ENCODE data around the gene VWA7.
"Not testable (repeated sequence)": the region's sequence is repeated elsewhere in the genome, so short reads cannot be mapped to it uniquely, and the experiment has no call there.

Gene VWA7, protein sequence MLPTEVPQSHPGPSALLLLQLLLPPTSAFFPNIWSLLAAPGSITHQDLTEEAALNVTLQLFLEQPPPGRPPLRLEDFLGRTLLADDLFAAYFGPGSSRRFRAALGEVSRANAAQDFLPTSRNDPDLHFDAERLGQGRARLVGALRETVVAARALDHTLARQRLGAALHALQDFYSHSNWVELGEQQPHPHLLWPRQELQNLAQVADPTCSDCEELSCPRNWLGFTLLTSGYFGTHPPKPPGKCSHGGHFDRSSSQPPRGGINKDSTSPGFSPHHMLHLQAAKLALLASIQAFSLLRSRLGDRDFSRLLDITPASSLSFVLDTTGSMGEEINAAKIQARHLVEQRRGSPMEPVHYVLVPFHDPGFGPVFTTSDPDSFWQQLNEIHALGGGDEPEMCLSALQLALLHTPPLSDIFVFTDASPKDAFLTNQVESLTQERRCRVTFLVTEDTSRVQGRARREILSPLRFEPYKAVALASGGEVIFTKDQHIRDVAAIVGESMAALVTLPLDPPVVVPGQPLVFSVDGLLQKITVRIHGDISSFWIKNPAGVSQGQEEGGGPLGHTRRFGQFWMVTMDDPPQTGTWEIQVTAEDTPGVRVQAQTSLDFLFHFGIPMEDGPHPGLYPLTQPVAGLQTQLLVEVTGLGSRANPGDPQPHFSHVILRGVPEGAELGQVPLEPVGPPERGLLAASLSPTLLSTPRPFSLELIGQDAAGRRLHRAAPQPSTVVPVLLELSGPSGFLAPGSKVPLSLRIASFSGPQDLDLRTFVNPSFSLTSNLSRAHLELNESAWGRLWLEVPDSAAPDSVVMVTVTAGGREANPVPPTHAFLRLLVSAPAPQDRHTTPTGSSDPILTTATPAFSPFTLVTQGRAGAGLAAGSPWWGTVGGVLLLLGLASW

DNA sequence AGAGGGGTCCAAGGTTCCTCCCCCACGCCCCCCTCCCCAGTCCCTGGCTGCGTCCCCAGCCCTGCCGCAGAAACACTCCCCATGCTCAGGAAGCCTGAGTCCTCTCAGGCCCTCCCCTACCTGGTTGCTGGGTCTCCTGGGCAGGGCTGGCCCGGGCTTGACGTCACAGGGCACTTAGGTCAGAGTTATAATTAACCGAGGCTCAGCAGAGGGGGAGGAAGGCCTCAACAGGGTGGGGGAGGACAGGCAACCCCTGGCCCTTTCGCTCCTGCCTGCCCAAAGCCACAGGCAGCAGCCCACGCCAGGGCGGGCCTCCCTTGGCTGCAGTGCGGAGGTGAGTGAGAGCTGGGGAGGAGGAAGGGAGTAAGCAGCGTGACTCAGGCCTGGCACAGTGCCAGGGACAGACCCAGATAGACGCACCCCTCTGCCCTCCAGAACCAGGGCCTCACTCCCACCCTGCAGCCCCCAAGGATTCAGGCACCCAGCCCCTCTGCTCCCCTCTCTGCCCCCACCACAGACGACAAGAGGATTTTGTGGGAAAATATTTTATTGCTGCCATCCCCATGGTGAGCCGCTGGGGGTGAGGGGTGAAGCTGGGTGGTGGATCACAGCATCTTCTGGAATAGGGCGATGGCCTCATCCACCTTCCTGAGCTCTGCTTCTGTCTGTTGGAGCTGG lies at the start of gene VWA7:
TSS of gene VWA7 (minus strand) at position 340 of the 678 bp plus-strand sequence. CDS start 549 bp downstream, outside the sequence.
- DNase-seq (ENCODE audit: low read depth) = peak; percentile 52

DNA sequence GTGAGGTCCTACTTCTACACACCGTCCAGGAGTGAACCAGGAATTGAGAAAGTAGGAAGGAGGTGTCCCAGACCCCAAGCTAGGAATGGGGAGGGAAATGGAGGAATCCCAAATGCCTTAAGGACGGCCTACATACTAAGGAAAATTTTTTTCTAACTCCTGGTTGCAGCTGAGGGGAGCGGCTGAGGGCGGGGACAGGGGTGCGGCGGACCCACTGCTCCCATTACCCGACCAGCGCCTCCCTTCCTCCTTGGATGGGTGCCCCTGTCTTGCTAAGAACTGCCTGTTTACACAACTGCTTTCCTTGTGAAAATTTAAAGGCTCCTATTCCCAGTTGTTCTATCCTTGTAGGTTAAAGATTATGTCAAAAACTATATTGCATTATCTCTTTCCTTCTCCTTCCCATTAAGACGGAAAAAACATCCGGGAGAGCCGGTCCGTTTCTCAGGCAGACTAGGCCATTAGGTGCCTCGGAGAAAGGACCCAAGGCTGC lies 49.7 kb upstream of the VWA7 start:
- no peak for DNase-seq (ENCODE audit: low read depth)

DNA sequence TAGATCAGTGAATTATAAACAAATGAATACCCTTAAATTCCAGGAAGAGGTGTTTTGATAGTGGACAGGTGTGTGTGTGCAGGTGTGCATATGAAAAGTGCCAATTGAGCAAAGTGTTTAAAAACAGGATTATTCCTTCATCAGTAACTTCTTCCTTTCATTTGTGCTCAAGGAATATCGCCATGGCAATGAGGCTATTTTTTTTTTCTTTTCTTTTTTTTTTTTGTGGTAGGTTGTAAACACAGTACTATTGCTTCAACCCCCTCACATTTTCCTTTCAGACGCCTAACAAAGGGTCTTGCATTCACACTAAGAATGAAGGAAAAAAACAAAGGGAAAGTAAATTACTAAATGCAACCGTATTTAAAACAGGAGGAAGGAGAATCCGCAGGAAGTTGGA lies 48.4 kb upstream of the VWA7 start:
- DNase-seq (ENCODE audit: low read depth) = no peak

DNA sequence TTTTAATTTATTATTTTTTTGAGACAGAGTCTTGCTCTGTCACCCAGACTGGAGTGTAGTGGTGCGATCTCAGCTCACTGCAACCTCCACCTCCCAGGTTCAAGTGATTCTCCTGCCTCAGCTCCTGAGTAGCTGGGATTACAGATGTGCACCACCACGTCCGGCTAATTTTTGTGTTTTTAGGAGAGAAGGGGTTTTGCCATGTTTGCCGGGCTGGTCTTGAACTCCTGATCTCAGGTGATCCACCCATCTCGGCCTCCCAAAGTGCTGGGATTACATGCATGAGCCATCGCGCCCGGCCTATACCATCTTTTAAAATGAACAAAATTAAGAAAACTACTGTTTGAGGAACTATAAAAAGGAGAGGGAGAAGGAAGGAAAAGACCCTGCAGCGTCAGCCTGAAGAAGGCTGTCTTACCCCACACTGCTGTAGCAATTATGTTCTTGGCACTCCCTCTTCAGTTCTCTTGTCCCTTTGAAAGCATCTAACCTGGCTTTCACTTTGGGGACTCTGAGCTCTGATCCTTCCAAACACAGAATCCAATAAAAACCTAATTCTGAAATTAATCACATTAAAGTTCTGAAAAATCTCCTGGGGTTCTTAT lies 46.6 kb upstream of the VWA7 start:
- not testable (repeated sequence) for DNase-seq (ENCODE audit: low read depth)

DNA sequence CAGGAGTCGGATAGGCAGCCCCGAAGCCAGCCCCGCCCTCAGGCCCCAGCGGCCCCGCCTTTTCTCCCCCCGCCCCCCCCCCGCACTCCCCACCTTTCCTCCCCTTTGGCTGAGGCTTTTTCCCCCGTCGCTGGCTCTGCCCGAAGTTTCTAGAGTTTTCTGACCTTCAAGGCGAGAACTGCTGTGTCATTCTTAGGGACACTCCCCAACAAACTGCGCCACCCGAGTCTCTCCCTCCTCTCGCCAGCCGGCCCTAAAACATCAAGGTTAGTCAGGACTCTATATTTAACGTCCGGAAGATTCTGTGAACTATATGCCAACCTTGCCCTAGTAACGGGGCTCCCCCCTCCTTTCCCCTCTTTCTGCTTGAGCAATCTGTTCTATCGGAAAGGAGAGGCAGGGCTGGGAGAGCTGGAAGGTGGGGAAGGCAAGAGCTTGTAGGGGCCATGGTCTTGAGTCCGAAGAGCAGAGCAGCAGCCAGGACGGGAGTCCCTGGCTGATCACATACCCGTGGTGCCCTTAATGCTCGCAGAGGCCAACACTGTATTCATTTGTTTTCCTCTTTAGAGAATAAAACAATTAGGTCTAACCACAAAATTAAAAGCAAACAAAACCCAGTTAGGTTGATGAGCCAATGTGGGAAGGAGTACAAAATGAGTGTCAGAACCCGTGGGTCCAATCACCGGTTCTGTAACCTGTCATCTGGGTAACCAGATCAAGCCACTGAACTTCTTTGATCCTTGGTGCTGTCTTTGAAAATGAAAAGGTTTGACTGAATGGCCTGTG lies 45.1 kb upstream of the VWA7 start:
- no peak for DNase-seq (ENCODE audit: low read depth)

DNA sequence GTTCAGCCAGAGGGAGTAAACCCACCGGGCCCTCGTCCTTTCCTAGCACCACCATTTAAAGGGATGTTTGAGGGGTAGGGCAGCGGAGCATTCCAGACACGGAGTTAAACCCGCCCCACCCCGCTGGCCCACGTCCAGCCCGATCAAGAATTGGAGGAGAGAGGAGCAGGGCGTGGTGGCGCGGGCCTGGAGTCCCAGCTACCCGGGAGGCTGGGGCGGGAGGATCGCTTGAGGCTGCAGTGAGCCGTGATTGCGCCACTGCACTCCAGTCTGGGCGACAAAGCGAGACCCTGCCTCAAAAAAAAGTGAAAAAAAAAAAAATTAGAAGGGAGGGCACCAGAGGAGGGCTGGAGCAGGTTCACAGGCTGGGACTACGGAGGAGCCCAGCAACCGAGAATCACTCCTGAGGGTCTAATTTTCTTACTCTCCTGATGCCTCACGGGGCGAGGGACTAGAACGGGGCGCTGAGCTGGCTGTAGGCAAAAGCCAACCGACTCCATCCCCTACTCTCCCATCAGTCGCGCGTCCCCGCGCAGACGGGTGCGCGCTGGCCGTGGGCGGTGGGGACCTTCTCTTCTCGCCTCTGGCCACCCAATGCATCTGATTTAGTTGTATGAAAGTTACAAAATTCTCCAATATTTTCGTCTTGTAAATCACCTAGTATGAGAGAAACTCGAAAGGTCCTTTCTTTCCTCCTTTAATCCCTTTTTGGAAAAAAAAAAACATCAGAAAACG lies 44.3 kb upstream of the VWA7 start:
- DNase-seq (ENCODE audit: low read depth) = no peak

DNA sequence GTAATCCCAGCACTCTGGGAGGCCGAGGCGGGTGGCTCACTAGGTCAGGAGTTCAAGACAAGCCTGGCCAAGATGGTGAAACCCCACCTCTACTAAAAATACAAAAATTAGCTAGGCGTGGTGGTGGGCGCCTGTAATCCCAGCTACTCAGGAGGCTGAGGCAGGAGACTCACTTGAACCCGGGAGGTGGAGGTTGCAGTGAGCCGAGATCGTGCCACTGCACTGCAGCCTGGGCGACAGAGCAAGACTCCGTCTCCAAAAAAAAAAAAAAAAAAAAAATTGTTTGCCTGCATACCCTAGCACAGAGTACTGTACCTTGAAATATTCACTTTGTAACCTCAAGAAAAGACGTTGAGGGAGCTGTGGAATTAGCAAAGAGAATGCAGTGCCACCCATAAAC lies 43.3 kb upstream of the VWA7 start:
- not testable (repeated sequence) for DNase-seq (ENCODE audit: low read depth)

DNA sequence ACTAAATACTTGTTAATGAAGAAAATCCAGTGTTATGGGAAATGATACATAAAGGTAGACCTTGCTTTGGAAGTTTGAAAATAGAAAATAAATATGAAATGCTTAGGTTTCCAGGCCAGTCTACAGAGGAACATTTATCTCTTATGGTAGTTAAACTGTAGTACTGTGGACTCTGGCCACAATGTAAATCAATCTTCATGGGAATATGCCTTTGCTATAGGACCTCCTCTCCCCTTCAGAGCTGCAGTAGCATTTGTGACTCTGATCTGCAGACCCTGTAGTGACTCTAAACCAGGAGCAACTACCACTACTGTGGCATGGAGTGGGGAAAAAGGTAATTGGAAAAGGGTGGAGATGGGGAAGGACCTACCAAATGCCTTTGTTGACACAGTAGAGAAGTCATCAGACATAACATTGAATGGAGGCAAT lies 42.8 kb upstream of the VWA7 start:
- DNase-seq (ENCODE audit: low read depth) = no peak

DNA sequence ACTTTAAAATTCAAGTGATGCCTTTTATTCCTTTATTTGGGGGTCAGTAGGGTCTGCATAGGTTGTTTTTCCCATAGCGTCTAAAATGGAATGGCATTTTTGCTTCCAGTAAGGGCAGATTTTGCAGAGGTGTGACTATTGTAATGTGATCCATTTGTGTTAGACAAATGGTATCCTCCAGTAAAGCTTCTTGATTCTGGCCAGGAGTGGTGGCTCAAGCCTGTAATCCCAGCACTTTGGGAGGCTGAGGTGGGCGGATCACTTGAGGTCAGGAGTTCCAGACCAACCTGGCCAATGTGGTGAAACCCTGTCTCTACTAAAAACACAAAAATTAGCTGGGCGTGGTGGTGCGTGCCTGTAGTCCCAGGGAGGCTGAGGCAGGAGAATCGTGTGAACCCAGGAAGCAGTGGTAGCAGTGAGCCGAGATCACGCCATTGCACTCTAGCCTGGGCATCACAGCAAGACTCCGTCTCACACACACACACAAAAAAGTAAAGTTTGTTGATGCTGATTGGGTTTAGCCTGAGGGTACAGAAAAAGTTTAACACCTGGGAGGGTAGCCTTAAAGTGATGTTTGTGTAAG lies 40.9 kb upstream of the VWA7 start:
- not testable (repeated sequence) for DNase-seq (ENCODE audit: low read depth)

DNA sequence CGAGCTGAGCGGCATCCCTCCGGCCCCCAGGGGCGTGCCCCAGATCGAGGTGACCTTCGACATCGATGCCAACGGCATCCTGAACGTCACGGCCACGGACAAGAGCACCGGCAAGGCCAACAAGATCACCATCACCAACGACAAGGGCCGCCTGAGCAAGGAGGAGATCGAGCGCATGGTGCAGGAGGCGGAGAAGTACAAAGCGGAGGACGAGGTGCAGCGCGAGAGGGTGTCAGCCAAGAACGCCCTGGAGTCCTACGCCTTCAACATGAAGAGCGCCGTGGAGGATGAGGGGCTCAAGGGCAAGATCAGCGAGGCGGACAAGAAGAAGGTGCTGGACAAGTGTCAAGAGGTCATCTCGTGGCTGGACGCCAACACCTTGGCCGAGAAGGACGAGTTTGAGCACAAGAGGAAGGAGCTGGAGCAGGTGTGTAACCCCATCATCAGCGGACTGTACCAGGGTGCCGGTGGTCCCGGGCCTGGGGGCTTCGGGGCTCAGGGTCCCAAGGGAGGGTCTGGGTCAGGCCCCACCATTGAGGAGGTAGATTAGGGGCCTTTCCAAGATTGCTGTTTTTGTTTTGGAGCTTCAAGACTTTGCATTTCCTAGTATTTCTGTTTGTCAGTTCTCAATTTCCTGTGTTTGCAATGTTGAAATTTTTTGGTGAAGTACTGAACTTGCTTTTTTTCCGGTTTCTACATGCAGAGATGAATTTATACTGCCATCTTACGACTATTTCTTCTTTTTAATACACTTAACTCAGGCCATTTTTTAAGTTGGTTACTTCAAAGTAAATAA lies 40.2 kb upstream of the VWA7 start:
- DNase-seq (ENCODE audit: low read depth) = not testable (repeated sequence)

DNA sequence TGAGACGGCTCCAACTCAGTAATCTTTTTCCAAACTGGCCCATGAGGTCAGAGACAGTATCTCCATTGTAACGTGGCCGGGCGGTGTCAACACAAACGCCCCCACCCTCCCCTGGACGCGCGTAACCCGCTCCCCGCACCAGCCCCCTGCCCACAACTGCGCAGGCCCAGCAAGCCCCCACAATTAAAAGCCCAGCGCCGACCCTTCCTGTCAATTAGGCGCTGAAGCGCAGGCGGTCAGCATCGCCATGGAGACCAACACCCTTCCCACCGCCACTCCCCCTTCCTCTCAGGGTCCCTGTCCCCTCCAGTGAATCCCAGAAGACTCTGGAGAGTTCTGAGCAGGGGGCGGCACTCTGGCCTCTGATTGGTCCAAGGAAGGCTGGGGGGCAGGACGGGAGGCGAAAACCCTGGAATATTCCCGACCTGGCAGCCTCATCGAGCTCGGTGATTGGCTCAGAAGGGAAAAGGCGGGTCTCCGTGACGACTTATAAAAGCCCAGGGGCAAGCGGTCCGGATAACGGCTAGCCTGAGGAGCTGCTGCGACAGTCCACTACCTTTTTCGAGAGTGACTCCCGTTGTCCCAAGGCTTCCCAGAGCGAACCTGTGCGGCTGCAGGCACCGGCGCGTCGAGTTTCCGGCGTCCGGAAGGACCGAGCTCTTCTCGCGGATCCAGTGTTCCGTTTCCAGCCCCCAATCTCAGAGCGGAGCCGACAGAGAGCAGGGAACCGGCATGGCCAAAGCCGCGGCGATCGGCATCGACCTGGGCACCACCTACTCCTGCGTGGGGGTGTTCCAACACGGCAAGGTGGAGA lies 38.1 kb upstream of the VWA7 start, which contains the start of the genes HSPA1A and HSPA1L:
TSS of gene HSPA1A (plus strand) at position 519 of the 814 bp plus-strand sequence. CDS start at position 733, 214 bp downstream.
TSS of gene HSPA1L (minus strand) at position 259 of the 814 bp plus-strand sequence. CDS start 3,311 bp downstream, outside the sequence.
- no peak for DNase-seq (ENCODE audit: low read depth)

DNA sequence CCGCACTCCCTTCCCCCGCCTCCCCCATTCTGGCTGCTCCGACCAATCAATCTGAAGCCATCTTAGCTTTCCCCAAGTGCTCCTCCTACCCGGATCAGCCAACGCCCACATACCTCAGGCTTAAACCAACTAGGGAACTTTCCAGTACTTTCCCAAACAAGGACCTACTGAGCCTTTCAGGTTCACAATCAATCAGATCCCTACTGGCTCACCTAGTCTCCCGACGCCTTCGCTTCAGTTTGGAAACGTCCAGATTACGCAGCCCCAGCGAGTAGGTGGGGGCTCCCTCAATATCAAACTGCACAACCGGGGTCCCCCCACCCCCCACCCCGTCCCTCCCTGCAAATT lies 37.5 kb upstream of the VWA7 start:
- DNase-seq (ENCODE audit: low read depth) = no peak

DNA sequence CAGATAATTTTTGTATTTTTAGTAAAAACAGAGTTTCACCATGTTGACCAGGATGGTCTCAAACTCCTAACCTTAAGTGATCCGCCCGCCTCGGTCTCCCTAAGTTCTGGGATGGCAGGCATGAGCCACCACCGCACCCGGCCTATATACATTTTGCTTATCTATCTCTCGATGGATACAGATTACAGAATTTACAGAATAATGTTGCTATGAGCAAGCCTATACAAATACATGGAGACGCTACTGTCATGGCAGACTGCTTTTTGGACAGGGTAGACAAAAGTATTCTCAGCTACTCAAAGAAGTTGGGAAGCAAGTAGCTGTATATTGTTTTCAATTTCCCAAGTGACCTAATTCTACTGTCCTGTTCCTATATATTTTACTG lies 36.3 kb upstream of the VWA7 start:
- DNase-seq (ENCODE audit: low read depth) = no peak

DNA sequence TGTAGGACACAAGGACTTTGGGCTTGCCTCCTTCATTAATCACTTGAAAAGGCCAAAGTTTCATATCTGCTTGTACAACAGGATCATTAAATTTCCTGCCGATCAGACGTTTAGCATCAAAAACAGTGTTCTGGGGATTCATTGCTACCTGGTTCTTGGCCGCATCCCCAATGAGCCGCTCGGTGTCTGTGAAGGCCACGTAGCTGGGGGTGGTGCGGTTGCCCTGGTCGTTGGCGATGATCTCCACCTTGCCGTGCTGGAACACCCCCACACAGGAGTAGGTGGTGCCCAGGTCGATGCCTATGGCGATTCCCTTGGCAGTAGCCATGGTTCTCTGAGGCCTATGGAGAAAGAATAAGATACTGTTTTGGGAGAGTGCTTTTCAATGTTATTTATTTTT lies 34.5 kb upstream of the VWA7 start:
- no peak for DNase-seq (ENCODE audit: low read depth)

DNA sequence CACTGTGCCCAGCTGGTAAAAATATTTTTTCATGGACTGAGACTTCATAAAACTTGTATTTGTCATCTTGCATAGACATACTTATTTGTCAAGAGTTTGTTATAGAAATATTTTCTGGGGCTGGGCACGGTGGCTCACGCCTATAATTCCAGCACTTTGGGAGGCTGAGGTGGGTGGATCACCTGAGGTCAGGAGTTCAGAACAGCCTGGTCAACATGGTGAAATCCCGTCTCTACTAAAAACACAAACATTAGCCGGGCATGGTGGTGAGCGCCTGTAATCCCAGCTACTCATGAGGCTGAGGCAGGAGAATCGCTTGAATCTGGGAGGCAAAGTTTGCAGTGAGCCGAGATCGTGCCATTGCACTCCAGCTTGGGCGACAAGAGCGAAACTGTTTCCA lies 31.5 kb upstream of the VWA7 start:
- not testable (repeated sequence) for DNase-seq (ENCODE audit: low read depth)

DNA sequence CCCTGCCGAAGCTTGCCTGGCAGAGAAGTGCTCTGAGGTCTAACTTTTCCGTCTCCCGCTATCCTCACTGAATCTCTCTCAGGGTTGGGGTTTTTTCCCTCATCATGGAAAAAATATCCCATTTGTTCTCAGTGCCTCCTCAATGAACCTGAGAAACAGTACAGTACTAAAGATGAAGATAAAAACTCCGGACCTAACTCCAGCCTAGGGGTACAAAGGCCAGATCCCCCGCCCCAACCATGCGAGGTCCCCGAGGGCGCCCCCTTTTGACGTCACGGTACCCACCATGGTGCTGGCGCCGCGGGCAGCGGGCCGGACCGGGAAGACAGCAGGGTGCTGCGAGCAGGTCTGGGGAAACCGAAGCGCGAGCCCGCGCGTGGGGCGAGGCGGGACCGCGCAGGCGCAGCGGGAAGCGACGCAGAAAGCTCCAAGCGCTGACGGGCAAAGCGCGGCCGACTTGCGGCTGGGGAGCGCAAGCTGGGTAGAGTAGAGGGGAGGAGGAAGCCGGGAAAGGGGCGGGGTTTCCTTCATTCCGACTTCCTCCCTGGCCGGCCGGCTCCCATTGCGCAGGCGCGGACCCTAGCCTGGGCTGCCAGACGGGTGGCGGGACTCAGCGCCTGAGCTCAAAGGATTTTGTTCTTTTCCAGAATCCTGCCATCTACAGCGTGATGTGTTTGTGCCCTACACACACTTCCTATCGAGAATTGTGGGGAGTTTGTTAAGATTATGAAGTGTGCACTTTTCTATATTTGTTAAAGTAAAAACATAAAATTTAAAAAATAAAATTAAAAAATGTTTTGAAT lies 29.5 kb upstream of the VWA7 start, which contains the start of gene LSM2:
TSS of gene LSM2 (minus strand) at position 497 of the 803 bp plus-strand sequence. CDS start at position 288, 209 bp downstream.
- peak; percentile 88 for DNase-seq (ENCODE audit: low read depth)

DNA sequence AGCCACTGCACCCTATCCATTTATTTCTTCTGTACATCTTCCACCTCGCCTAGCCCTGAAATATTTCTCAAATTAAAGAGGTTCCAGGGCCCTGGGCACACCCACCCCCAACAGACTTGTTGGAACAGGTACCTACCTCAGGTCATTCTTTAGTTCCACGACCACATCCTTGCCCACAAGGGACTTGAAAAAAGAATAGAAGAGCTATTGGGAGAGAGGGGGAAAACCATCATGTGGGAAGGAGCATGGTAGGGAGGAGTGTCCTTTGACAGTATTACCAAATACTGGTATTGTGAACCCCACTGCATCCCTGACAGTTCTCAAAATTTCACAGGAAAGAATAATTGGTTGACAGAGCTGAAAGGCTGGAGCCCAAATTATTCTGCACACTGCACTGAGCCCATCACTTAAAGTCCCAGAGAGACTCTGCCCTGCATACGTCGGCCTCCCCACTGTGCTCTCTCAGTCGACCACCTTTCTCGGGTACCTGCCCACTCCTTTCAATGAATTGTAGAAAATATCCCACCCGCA lies 28.9 kb upstream of the VWA7 start:
- DNase-seq (ENCODE audit: low read depth) = no peak
